ENCODE data around the gene TTC27. TPM values are rescaled to one million over a fixed set of nuclear protein-coding genes. Genes with fewer than 3 reads are reported as not detected.
"Not testable (repeated sequence)": the region's sequence is repeated elsewhere in the genome, so short reads cannot be mapped to it uniquely, and the experiment has no call there.

The TTC27 gene
- total RNA-seq, 5 donors from 2014 or later (not counting 1 experiment from before 2014, with no cell fraction given) = 17.9 to 23.3 (median 21.6) TPM

- H3K27ac ChIP-seq (ENCODE audit: low read length); CTCF ChIA-PET; H3K4me1 Mint-ChIP-seq; POLR2A ChIA-PET; H3K4me3 Mint-ChIP-seq; ATAC-seq (replicated peaks in 1 of 4); H3K27me3 Mint-ChIP-seq; DNase-seq; H3K27ac Mint-ChIP-seq; H3K4me1 ChIP-seq (ENCODE audit: control insufficient read depth in 1 of 2, extremely low read depth in 1 of 2, insufficient read depth in 2 of 2, low read length in 2 of 2); H3K9me3 ChIP-seq; H3K9me3 Mint-ChIP-seq; H3K4me3 ChIP-seq (ENCODE audit: control insufficient read depth in 1 of 2, extremely low read depth in 1 of 2, low read length in 1 of 2); H3K27me3 ChIP-seq (replicated peaks in 1 of 2; ENCODE audit: control insufficient read depth in 2 of 2, extremely low read depth in 1 of 2, insufficient read depth in 2 of 2, low read length in 1 of 2); H3K36me3 ChIP-seq (ENCODE audit: control insufficient read depth in 2 of 2, extremely low read depth in 1 of 2, insufficient read depth in 1 of 2, low read length in 1 of 2): not testable (repeated sequence)
- H3K36me3 Mint-ChIP-seq = peaks cover 53% of the 10 kb centered on the region
- WGBS (ENCODE audit: insufficient coverage) = 95% methylated on average over 8 of the region's 8 CpGs
These were observed 103.1 kb downstream of the TTC27 start for GRCh38 chr2:32730958-32731357.

GRCh38 chr2:32732120-32732519 lies 104.3 kb downstream of the TTC27 start:
- H3K9me3 Mint-ChIP-seq = no peaks in the 10 kb centered on the region
- no peak for ATAC-seq (replicated peaks in 1 of 4)
- H3K27ac ChIP-seq (ENCODE audit: low read length) = no peak overlapping the region
- H3K36me3 ChIP-seq (ENCODE audit: control insufficient read depth in 2 of 2, extremely low read depth in 1 of 2, insufficient read depth in 1 of 2, low read length in 1 of 2) = peaks cover 0 to 2% of the 10 kb centered on the region in 2 donors
- no peaks in the 10 kb centered on the region for H3K27me3 Mint-ChIP-seq
- H3K4me3 ChIP-seq (ENCODE audit: control insufficient read depth in 1 of 2, extremely low read depth in 1 of 2, low read length in 1 of 2) = no peak overlapping the region
- no peak overlapping the region for H3K27ac Mint-ChIP-seq
- POLR2A ChIA-PET = interaction anchor here in 1 of 2 donors (0.6 kb wide), 1 partner anchor 9 kb away, joined by 4 read pairs; no protein-coding TSS in a partner anchor
- no peak overlapping the region for H3K4me3 Mint-ChIP-seq
- H3K4me1 ChIP-seq (ENCODE audit: control insufficient read depth in 1 of 2, extremely low read depth in 1 of 2, insufficient read depth in 2 of 2, low read length in 2 of 2) = no peaks in the 10 kb centered on the region
- CTCF ChIA-PET = no interaction called here
- no peaks in the 10 kb centered on the region for H3K4me1 Mint-ChIP-seq
- H3K36me3 Mint-ChIP-seq = peaks cover 49% of the 10 kb centered on the region
- no peak for DNase-seq
- H3K27me3 ChIP-seq (replicated peaks in 1 of 2; ENCODE audit: control insufficient read depth in 2 of 2, extremely low read depth in 1 of 2, insufficient read depth in 2 of 2, low read length in 1 of 2) = no peaks in the 10 kb centered on the region
- WGBS (ENCODE audit: insufficient coverage) = no CpG with 5 or more reads among the region's 1 CpG
- H3K9me3 ChIP-seq = no peaks in the 10 kb centered on the region

- Histone ChIP-seq H3K36me3 (ENCODE audit: control insufficient read depth in 2 of 2, extremely low read depth in 1 of 2, insufficient read depth in 1 of 2, low read length in 1 of 2) (peaks cover 0 to 6% of the 10 kb centered on the region in 2 donors), H3K4me3 (ENCODE audit: control insufficient read depth in 1 of 2, extremely low read depth in 1 of 2, low read length in 1 of 2) (no peak overlapping the region), H3K9me3 (no peaks in the 10 kb centered on the region), H3K4me1 (ENCODE audit: control insufficient read depth in 1 of 2, extremely low read depth in 1 of 2, insufficient read depth in 2 of 2, low read length in 2 of 2) (no peaks in the 10 kb centered on the region), H3K27me3 (replicated peaks in 1 of 2; ENCODE audit: control insufficient read depth in 2 of 2, extremely low read depth in 1 of 2, insufficient read depth in 2 of 2, low read length in 1 of 2) (no peaks in the 10 kb centered on the region), H3K27ac (ENCODE audit: low read length) (no peak overlapping the region)
- CTCF ChIA-PET = no interaction called here
- DNase-seq = no peak
- ATAC-seq (replicated peaks in 1 of 4) = no peak
- H3K9me3 Mint-ChIP-seq = no peaks in the 10 kb centered on the region
- peaks cover 54% of the 10 kb centered on the region for H3K36me3 Mint-ChIP-seq
- H3K27ac Mint-ChIP-seq = no peak overlapping the region
- POLR2A ChIA-PET = no interaction called here
- no peak overlapping the region for H3K4me3 Mint-ChIP-seq
- H3K4me1 Mint-ChIP-seq = no peaks in the 10 kb centered on the region
- 100% methylated on average over 1 of the region's 2 CpGs for WGBS (ENCODE audit: insufficient coverage)
- H3K27me3 Mint-ChIP-seq = no peaks in the 10 kb centered on the region
These were observed 105.1 kb downstream of the TTC27 start for GRCh38 chr2:32732912-32733472.

GRCh38 chr2:32735348-32735747 lies 107.5 kb downstream of the TTC27 start:
- ATAC-seq (replicated peaks in 1 of 4) (no peak), DNase-seq (no peak)
- Mint-ChIP-seq H3K27ac (no peak overlapping the region), H3K4me3 (no peak overlapping the region), H3K36me3 (peaks cover 52% of the 10 kb centered on the region), H3K27me3 (no peaks in the 10 kb centered on the region), H3K9me3 (no peaks in the 10 kb centered on the region), H3K4me1 (no peaks in the 10 kb centered on the region)
- ChIA-PET POLR2A (no interaction called here), CTCF (no interaction called here)
- Histone ChIP-seq H3K4me3 (ENCODE audit: control insufficient read depth in 1 of 2, extremely low read depth in 1 of 2, low read length in 1 of 2) (no peak overlapping the region), H3K27ac (ENCODE audit: low read length) (no peak overlapping the region), H3K36me3 (ENCODE audit: control insufficient read depth in 2 of 2, extremely low read depth in 1 of 2, insufficient read depth in 1 of 2, low read length in 1 of 2) (peaks cover 0 to 8% of the 10 kb centered on the region in 2 donors), H3K4me1 (ENCODE audit: control insufficient read depth in 1 of 2, extremely low read depth in 1 of 2, insufficient read depth in 2 of 2, low read length in 2 of 2) (no peaks in the 10 kb centered on the region), H3K27me3 (replicated peaks in 1 of 2; ENCODE audit: control insufficient read depth in 2 of 2, extremely low read depth in 1 of 2, insufficient read depth in 2 of 2, low read length in 1 of 2) (no peaks in the 10 kb centered on the region), H3K9me3 (no peaks in the 10 kb centered on the region)
- WGBS (ENCODE audit: insufficient coverage) = no CpG with 5 or more reads among the region's 1 CpG

- DNase-seq (no peak), ATAC-seq (replicated peaks in 1 of 4) (no peak)
- Mint-ChIP-seq H3K27me3 (no peaks in the 10 kb centered on the region), H3K4me3 (no peak overlapping the region), H3K9me3 (no peaks in the 10 kb centered on the region), H3K36me3 (peaks cover 72% of the 10 kb centered on the region), H3K4me1 (no peaks in the 10 kb centered on the region), H3K27ac (no peak overlapping the region)
- WGBS (ENCODE audit: insufficient coverage) = no CpG with 5 or more reads among the region's 2 CpGs
- H3K4me3 ChIP-seq (ENCODE audit: control insufficient read depth in 1 of 2, extremely low read depth in 1 of 2, low read length in 1 of 2) = no peak overlapping the region
- ChIA-PET CTCF (no interaction called here), POLR2A (no interaction called here)
- H3K36me3 ChIP-seq (ENCODE audit: control insufficient read depth in 2 of 2, extremely low read depth in 1 of 2, insufficient read depth in 1 of 2, low read length in 1 of 2) = peaks cover 0 to 15% of the 10 kb centered on the region in 2 donors
- no peaks in the 10 kb centered on the region for H3K4me1 ChIP-seq (ENCODE audit: control insufficient read depth in 1 of 2, extremely low read depth in 1 of 2, insufficient read depth in 2 of 2, low read length in 2 of 2)
- H3K27ac ChIP-seq (ENCODE audit: low read length) = no peak overlapping the region
- H3K27me3 ChIP-seq (replicated peaks in 1 of 2; ENCODE audit: control insufficient read depth in 2 of 2, extremely low read depth in 1 of 2, insufficient read depth in 2 of 2, low read length in 1 of 2) = no peaks in the 10 kb centered on the region
- H3K9me3 ChIP-seq = no peaks in the 10 kb centered on the region
These were observed 111.1 kb downstream of the TTC27 start for GRCh38 chr2:32738939-32739338.

- Histone ChIP-seq H3K9me3 (no peaks in the 10 kb centered on the region), H3K36me3 (ENCODE audit: control insufficient read depth in 2 of 2, extremely low read depth in 1 of 2, insufficient read depth in 1 of 2, low read length in 1 of 2) (peaks cover 0 to 15% of the 10 kb centered on the region in 2 donors), H3K27ac (ENCODE audit: low read length) (no peak overlapping the region), H3K4me1 (ENCODE audit: control insufficient read depth in 1 of 2, extremely low read depth in 1 of 2, insufficient read depth in 2 of 2, low read length in 2 of 2) (no peaks in the 10 kb centered on the region), H3K4me3 (ENCODE audit: control insufficient read depth in 1 of 2, extremely low read depth in 1 of 2, low read length in 1 of 2) (no peak overlapping the region), H3K27me3 (replicated peaks in 1 of 2; ENCODE audit: control insufficient read depth in 2 of 2, extremely low read depth in 1 of 2, insufficient read depth in 2 of 2, low read length in 1 of 2) (no peaks in the 10 kb centered on the region)
- Mint-ChIP-seq H3K4me3 (no peak overlapping the region), H3K36me3 (peaks cover 74% of the 10 kb centered on the region), H3K4me1 (no peaks in the 10 kb centered on the region), H3K27ac (no peak overlapping the region), H3K9me3 (no peaks in the 10 kb centered on the region), H3K27me3 (no peaks in the 10 kb centered on the region)
- ChIA-PET CTCF (no interaction called here), POLR2A (interaction anchor here in 1 of 2 donors (0.6 to 0.7 kb wide), 3 partner anchors 64 to 191 kb away, joined by 3 read pairs; no protein-coding TSS in a partner anchor)
- WGBS (ENCODE audit: insufficient coverage) = no CpG with 5 or more reads among the region's 2 CpGs
- ATAC-seq (replicated peaks in 1 of 4) (no peak), DNase-seq (no peak)
These were observed 111.8 kb downstream of the TTC27 start for GRCh38 chr2:32739664-32740063.

GRCh38 chr2:32741575-32741974 lies 113.7 kb downstream of the TTC27 start:
- Histone ChIP-seq H3K27me3 (replicated peaks in 1 of 2; ENCODE audit: control insufficient read depth in 2 of 2, extremely low read depth in 1 of 2, insufficient read depth in 2 of 2, low read length in 1 of 2) (no peaks in the 10 kb centered on the region), H3K9me3 (no peaks in the 10 kb centered on the region), H3K4me3 (ENCODE audit: control insufficient read depth in 1 of 2, extremely low read depth in 1 of 2, low read length in 1 of 2) (no peak overlapping the region), H3K4me1 (ENCODE audit: control insufficient read depth in 1 of 2, extremely low read depth in 1 of 2, insufficient read depth in 2 of 2, low read length in 2 of 2) (no peaks in the 10 kb centered on the region), H3K27ac (ENCODE audit: low read length) (no peak overlapping the region), H3K36me3 (ENCODE audit: control insufficient read depth in 2 of 2, extremely low read depth in 1 of 2, insufficient read depth in 1 of 2, low read length in 1 of 2) (peaks cover 0 to 15% of the 10 kb centered on the region in 2 donors)
- H3K27ac Mint-ChIP-seq = no peak overlapping the region
- POLR2A ChIA-PET = no interaction called here
- peaks cover 68% of the 10 kb centered on the region for H3K36me3 Mint-ChIP-seq
- H3K4me1 Mint-ChIP-seq = no peaks in the 10 kb centered on the region
- DNase-seq (no peak), ATAC-seq (replicated peaks in 1 of 4) (no peak)
- peaks cover 0 to 2% (median 0%) of the 10 kb centered on the region in 3 donors for H3K9me3 Mint-ChIP-seq
- WGBS (ENCODE audit: insufficient coverage) = 100% methylated on average over 1 of the region's 1 CpG
- H3K4me3 Mint-ChIP-seq = no peak overlapping the region
- CTCF ChIA-PET = no interaction called here
- H3K27me3 Mint-ChIP-seq = no peaks in the 10 kb centered on the region

All from T-cell (primary cell).